ENCODE results near the gene SVIL. TPM values are rescaled to one million over a fixed set of nuclear protein-coding genes. Genes with fewer than 3 reads are reported as not detected.
"Not testable (repeated sequence)": the region's sequence is repeated elsewhere in the genome, so short reads cannot be mapped to it uniquely, and the experiment has no call there.

The SVIL gene
- total and polyA plus RNA-seq, 2 of the 13 experiments (the other 11 are each of a cell fraction or from before 2014, with no cell fraction given), result 3.9 to 12.1 TPM

GRCh38 chr10:29607576-29607975 is 27.2 kb downstream of the SVIL start (continued):
- TF ChIP-seq REST (IDR thresholded peaks at IDR 0.05; ENCODE audit: borderline replicate concordance in 1 of 2, low read depth in 1 of 2, low read length in 2 of 2) (no peak), HMGXB3 (CRISPR knock-in tag; IDR thresholded peaks at IDR 0.05; ENCODE audit: borderline replicate concordance) (no peak), RAD21 (CRISPR knock-in tag; IDR thresholded peaks at IDR 0.05) (no peak)

- FAIRE-seq; H3K4me2 ChIP-seq (ENCODE audit: low read depth, low read length); H2AFZ ChIP-seq (ENCODE audit: low read length); H3K27me3 ChIP-seq (ENCODE audit: control insufficient read depth in 1 of 2, insufficient read depth in 2 of 2, low read length in 2 of 2); H3K9ac ChIP-seq (ENCODE audit: insufficient read depth, low read depth, low read length); in situ Hi-C loops (cut with HindIII; ENCODE audit: extremely low pct_ligation_motif_present, low pct_unique_long_range_greater_than_20kb); H3K4me3 ChIP-seq (replicated peaks in 1 of 3; ENCODE audit: insufficient read depth in 1 of 3, low read depth in 2 of 3, low read length in 3 of 3); POLR2A ChIA-PET; intact Hi-C loops (cut with micrococcal nuclease; ENCODE audit: unreplicated experiment); H3K27ac ChIP-seq (ENCODE audit: extremely low read length, insufficient read depth, low read length); H4K20me1 ChIP-seq (ENCODE audit: insufficient read depth, low read length); H3K36me3 ChIP-seq (replicated peaks in 1 of 2; ENCODE audit: control insufficient read depth in 1 of 2, insufficient read depth in 2 of 2, low read length in 2 of 2); ATAC-seq; H3K79me2 ChIP-seq (ENCODE audit: insufficient read depth, low read length); CTCF ChIA-PET (ENCODE audit: low intra/inter-chr PET ratio, low total read pairs); H3K4me1 ChIP-seq (ENCODE audit: insufficient read depth, low read length); BruUV-seq (replicated peaks); DNase-seq (ENCODE audit: low spot score); H3K9me3 ChIP-seq (ENCODE audit: low read length): not testable (repeated sequence)
- WGBS (ENCODE audit: low lambda C conversion rate), result 91% methylated on average over 7 of the region's 7 CpGs
These were observed 28.1 kb downstream of the SVIL start for GRCh38 chr10:29606693-29607092.
